ENCODE measurements around the gene GRHL3.

Gene GRHL3

GRCh38 chr1:24317956-24318614 lies 1.1 kb upstream of the GRHL3 start:
- DNase-seq (ENCODE audit: low read depth), result no peak

GRCh38 chr1:24318615-24319311 lies 394 bp upstream of the GRHL3 start:
- DNase-seq (ENCODE audit: low read depth), result no peak

GRCh38 chr1:24319962-24320361 lies 805 bp downstream of the GRHL3 start:
- DNase-seq (ENCODE audit: low read depth), result no peak

- no peak for DNase-seq (ENCODE audit: low read depth)
Measured at GRCh38 chr1:24321126-24321525, 2.0 kb downstream of the GRHL3 start.

GRCh38 chr1:24321697-24322469 lies 2.7 kb downstream of the GRHL3 start:
- peak; percentile 89 for DNase-seq (ENCODE audit: low read depth)

- no peak for DNase-seq (ENCODE audit: low read depth)
Measured at GRCh38 chr1:24322470-24323177, 3.5 kb downstream of the GRHL3 start.

GRCh38 chr1:24323281-24323680 lies 4.1 kb downstream of the GRHL3 start:
- no peak for DNase-seq (ENCODE audit: low read depth)

GRCh38 chr1:24324903-24325302 lies 5.7 kb downstream of the GRHL3 start:
- DNase-seq (ENCODE audit: low read depth), result no peak

- no peak for DNase-seq (ENCODE audit: low read depth)
Measured at GRCh38 chr1:24325587-24326449, 6.7 kb downstream of the GRHL3 start.

- DNase-seq (ENCODE audit: low read depth), result no peak
Measured at GRCh38 chr1:24327486-24327885, 8.3 kb downstream of the GRHL3 start.

GRCh38 chr1:24327891-24328290 lies 8.7 kb downstream of the GRHL3 start:
- no peak for DNase-seq (ENCODE audit: low read depth)

GRCh38 chr1:24329331-24329730 lies 10.2 kb downstream of the GRHL3 start:
- no peak for DNase-seq (ENCODE audit: low read depth)

GRCh38 chr1:24329797-24330543 lies 10.8 kb downstream of the GRHL3 start:
- DNase-seq (ENCODE audit: low read depth), result peak; percentile 22

- no peak for DNase-seq (ENCODE audit: low read depth)
Measured at GRCh38 chr1:24331961-24332673, 13.0 kb downstream of the GRHL3 start.

- DNase-seq (ENCODE audit: low read depth), result no peak
Measured at GRCh38 chr1:24336075-24336474, 16.9 kb downstream of the GRHL3 start.

- DNase-seq (ENCODE audit: low read depth), result no peak
Measured at GRCh38 chr1:24337455-24337854, 18.3 kb downstream of the GRHL3 start.

GRCh38 chr1:24338447-24338846 lies 19.3 kb downstream of the GRHL3 start:
- no peak for DNase-seq (ENCODE audit: low read depth)

- no peak for DNase-seq (ENCODE audit: low read depth)
Measured at GRCh38 chr1:24339996-24340395, 20.8 kb downstream of the GRHL3 start.

GRCh38 chr1:24340770-24341169 lies 21.6 kb downstream of the GRHL3 start:
- DNase-seq (ENCODE audit: low read depth), result no peak

- DNase-seq (ENCODE audit: low read depth), result no peak
Measured at GRCh38 chr1:24341260-24341659, 22.1 kb downstream of the GRHL3 start.

All from ELR (cell line).